ENCODE measurements around the gene XPR1.

DNA sequence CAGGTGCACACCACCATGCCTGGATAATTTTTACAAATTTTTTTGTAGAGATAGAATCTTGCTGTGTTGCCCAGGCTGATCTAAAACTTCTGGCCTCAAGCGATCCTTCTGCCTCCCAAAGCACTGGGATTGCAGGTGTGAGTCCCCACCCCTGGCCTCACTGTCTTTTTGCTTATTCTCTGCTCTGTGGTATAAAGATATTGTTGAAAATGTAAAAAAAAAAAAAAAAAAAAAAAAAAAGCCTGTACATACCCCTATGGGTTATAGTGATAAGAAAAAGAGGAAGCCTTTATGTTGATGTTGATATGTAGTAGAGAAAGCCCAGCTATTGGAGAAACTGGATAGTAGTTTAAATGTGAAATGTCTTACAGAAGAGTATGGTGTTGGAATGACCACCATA, 125.8 kb downstream of the XPR1 start:
- TF ChIP-seq, protein P1, sequence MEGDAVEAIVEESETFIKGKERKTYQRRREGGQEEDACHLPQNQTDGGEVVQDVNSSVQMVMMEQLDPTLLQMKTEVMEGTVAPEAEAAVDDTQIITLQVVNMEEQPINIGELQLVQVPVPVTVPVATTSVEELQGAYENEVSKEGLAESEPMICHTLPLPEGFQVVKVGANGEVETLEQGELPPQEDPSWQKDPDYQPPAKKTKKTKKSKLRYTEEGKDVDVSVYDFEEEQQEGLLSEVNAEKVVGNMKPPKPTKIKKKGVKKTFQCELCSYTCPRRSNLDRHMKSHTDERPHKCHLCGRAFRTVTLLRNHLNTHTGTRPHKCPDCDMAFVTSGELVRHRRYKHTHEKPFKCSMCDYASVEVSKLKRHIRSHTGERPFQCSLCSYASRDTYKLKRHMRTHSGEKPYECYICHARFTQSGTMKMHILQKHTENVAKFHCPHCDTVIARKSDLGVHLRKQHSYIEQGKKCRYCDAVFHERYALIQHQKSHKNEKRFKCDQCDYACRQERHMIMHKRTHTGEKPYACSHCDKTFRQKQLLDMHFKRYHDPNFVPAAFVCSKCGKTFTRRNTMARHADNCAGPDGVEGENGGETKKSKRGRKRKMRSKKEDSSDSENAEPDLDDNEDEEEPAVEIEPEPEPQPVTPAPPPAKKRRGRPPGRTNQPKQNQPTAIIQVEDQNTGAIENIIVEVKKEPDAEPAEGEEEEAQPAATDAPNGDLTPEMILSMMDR (IDR thresholded peaks at IDR 0.05): no peak
- no peak for TF ChIP-seq EZH2 (IDR thresholded peaks at IDR 0.05; ENCODE audit: borderline replicate concordance, insufficient read depth, low read depth, low read length, poor library complexity, severe bottlenecking)

Measured in B cell (primary cell).